GM18499 (cell line): ENCODE measurements around the gene TCERG1L.

Experiments
- ATAC-seq: cut with Tn5 transposase; IDR thresholded peaks from one replicate; pipeline ENCODE4 v1.9.1; 2021; ENCODE audit warnings: moderate number of reproducible peaks; ENCODE audit not compliant: insufficient read depth, unreplicated experiment

Gene TCERG1L

DNA sequence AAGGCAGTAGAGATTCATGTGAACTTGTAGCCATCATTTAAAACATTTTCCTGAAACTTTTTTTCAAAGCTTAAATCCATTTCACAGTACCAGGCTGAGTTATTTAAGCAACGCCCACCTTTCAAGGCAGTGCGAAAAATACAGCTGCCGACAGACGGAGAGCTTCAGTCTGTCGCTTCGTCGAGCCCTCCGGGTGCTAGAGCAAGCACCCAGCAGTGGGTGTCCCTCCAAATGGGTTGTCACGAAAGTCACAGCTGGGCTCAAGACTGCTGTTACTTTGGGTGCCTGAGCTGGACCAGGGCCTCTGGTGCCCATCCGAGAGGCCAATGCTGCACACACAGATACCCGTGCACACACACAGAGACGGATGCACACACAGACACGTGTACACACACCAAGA is 135.6 kb downstream of the TCERG1L start:
- no peak for ATAC-seq

- no peak for ATAC-seq
Observed at GRCh38 chr10:131174651-131175540, 136.6 kb downstream of the TCERG1L start.

GRCh38 chr10:131174211-131174565 is 137.3 kb downstream of the TCERG1L start:
- no peak for ATAC-seq

DNA sequence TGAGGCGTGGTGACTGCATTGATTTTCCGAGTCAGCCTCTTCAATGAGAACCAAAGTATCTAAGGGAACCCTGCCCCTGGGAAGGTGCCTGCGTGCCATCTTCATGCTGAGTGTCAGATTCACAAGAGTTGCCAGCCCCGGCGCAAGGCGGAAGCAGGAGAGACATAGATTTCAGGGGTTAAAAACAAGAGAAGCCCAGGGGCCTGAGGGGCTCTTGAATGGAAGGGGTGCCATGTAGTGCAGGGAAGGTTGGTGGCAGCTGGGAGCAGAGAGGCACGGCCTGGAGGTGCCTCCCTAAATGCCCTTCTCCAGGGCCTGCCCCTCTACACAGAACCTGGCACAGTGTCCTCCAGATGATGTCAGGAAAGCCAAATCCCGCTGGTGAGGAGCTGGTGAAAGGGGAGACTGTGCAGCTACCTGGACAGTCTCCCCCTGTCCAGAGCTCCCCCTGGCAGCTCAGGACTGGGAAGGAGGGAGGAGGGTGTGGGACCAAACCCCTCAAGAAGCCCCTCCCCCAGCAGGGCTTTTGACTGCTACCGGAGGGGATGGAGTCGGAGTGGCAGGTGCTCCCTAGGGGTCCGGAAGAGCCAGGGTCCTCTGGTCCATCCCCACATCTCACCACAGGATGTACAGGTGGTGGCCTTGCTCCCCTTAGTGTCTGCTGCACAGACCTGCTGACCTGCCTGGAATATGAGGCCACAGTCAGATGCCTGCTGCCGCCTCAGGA is 137.9 kb downstream of the TCERG1L start:
- ATAC-seq: no peak

DNA sequence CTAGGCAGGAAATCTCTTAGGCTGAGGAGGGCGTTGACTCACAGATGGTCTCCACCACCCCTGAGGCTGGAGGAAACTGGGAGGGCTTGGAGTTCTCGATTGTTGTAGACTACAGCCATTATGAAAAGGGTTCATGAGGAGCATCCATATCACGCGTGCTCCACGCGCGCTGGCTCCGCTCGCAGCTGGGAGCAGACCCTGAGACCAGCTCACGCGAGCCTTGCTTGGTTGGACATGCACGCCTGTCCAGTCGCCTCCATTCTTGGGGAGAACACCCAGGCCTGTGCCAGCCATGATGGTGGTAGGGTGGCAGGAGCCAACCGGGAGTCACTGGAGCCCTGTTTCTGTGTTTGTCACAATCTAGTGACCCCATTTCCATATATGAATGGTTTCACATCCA is 139.1 kb downstream of the TCERG1L start:
- no peak for ATAC-seq

- ATAC-seq: no peak
Observed at GRCh38 chr10:131169146-131169545, 142.4 kb downstream of the TCERG1L start.

GRCh38 chr10:131168238-131168875 is 143.2 kb downstream of the TCERG1L start:
- no peak for ATAC-seq

DNA sequence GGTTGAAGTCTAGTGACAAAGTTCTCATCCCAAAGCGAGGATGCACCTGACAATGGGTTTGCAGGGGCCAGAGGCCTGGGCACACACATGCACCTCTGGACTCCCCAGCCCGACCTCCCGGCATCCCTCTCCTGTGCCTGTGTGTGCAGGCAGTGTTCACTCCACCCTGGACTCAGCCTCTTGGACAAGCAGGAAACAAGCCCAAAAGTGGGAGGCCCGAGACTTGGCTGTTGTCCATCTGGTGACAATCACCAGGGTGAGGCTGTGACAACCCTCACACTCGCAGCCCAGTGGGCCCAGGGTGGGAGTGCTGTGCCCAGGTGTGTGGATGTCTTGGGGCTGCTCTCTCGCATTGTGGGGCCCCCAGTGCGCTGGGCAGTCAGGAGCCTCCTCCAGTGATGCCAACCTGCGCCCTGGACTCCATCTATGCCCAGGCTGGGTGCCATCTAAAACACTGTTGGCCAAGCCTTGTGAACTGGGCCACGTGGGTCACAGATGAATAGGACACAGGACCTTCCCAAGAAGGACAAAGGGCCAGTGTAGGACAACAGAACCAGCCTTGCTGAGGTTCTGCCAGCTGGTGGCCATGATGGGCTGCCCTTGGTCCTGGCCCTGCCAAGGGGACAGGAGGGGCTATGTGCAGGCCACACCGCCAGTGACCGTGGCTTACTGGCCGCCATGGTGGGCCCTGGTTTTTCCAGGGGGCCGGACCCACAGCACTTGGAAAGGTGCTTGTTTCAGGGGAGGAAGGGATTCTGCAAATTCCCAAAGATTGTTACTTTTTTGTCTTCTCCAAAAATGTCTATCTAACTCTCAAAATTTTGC is 144.3 kb downstream of the TCERG1L start:
- ATAC-seq: no peak

DNA sequence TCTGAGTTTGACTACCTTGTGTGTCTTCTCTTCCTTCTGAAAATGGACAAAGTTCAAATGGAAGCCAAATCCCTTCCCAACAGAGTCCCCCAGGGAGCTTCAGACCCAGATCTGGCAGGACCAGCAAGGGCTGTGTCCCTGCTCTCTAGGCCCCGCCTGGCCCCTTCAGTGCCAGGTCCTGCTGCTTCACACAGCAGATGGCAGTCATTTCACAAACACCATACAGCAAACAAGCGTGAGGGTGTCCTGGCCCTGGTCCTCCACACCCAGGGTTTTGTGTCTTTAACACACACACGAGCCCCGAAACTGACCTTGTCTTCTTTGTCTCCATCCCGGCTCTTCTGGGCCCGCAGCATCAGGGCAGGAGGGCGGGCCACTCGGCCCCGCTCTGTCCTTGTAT is 145.0 kb downstream of the TCERG1L start:
- ATAC-seq: no peak

- no peak for ATAC-seq
Observed at GRCh38 chr10:131165092-131165491, 146.4 kb downstream of the TCERG1L start.

DNA sequence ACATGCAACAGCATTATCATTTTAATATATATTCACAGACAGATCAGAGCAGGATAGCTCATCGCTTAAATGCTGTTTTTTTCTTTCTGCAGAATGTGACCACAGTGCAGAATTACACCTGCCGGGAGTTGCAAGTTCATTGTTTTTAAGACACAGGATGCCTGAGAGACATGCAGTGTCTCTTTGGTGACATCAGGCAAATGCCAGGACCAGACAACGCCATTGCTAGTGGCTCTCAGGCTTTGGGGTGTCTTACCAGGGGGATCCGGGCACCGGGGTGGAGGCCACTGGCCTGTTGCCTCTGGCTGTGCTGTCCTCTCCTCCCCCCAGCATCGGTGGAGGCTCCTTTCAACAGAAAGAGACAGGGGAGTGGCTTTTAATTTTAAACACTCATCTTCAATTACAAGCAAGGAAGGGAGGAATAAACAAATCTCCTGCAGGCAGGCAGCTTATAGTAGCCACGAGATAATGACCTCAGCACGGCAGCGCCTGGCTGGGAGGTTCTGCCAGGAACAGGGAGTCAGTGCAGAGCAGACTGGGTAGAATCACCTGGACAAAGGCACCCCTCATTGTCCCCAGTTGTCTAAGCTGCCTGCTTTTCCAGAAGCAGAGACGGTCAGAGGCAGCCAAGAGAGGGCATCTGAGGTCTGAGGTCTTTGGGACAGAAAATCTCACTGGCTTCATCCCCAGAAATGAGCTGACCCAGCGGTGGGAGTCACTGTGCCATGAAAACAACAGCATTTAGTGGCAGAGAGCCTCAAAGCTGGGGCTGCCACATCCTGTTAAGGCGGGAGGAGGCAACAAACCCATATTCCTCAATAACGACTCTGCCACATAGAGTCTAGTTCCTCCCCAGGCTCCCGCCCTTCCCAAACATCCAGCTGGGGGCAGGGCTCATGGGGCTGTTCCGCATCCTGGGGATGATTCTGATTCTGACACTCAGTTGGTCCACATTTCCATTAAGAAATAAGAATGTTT is 148.4 kb downstream of the TCERG1L start:
- ATAC-seq: no peak

DNA sequence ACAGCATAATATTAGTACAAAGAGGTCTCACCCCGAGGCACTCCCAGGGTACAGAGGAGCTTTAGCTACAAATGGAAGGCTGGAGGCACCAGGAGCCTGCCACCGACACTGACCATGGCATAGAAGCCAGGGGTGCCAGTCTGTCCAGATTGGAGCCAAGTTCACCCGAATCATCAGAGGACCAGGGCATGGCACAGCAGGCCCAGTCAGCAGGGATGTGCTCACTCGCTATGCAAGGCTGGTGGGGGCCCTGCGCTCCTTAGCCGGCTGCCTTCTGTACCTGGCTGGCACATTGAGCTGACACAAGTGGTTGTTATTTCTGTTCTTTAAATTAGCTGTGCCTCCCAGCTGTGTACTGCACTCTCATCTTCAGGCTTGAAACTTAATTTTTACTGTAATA is 149.3 kb downstream of the TCERG1L start:
- ATAC-seq: no peak

DNA sequence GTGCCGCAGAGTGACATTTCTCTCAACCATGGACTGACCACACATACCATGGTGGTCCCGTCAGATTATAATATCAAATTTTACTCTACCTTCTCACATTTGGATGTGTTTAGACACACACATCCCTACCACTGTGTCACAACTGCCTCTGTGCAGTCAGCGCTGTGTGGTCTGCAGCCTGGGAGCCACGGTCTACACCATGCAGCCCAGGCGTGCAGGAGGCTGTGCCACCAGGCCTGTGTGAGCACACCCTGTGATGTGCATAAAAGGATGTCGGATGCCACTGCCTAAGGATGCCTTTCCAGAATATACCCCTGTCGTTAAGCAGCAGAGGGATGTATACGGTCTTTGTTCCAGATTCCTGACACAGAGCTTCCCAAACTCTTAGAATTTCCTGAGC is 150.4 kb downstream of the TCERG1L start:
- ATAC-seq: no peak

DNA sequence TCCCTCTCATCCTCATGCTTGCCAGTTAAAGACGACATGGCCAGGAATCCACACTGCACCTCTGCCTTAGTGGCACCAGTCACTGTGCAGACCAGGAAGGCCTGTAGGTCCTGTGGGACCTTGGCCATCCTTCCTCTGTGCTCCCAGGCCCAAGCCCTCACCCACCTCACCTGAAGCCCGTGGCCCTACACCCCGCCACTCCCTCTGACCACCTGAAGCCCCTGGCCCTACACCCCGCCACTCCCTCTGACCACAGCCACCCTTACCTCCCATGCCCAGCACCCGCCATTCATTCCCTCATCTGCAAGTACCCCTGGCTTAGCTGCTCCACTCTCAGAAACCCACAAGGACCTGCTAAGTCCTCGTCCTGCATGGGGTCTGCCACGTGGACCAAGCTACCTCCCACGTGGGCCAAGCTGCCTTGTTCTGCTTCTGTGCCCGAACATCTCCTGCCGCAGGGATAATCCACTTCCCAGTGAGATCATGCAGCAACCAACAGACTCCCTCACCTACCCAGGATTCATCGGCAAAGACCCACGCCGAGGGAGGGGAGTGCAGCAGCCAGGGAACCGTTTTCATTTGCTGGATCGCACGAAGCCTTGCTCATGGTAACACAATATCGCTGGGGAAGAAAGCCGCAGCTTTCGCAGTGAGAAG is 151.2 kb downstream of the TCERG1L start:
- ATAC-seq: no peak

DNA sequence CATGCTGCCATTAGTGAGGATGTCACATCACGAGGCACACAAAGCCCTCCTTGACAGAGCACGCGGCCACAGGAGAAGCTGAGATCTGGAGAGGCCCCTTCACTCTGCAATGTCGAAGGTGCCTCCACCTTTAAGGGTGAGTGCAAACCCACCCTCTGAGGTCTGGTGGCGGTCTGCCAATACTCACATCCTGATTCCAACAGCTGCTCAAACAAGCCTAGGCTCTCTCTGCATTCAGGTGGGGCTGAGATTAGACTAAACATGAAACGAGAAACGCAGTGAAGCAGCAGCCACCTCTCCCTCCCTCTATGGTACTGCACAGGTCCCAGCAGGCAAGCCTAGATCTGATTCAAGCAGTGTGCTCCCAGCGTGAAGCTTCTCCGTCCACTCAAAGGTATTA is 151.8 kb downstream of the TCERG1L start:
- no peak for ATAC-seq

DNA sequence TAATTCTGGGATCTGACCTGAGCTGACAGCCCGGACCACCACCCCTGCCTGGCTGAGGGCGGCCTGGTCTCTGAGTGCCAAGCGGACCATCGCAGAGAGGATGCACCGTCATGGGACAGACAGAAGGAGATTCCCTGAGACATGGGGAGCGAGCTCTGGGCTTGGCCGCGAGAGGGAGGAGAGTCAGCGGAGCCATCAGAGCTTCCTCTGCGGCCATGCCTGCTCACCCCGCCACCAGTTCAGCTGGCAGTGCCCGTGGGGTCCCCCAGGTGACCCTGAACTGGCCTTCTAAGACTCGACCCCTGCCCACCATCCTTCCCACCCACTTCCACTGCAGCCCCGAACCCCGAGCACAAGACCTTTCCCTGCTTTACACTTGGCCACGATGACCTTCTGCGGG is 152.8 kb downstream of the TCERG1L start:
- no peak for ATAC-seq

GRCh38 chr10:131157899-131158298 is 153.6 kb downstream of the TCERG1L start:
- no peak for ATAC-seq

- ATAC-seq: no peak
Observed at GRCh38 chr10:131155876-131156230, 155.7 kb downstream of the TCERG1L start.
